ENCODE results near the gene LAGE3.

The LAGE3 gene

GRCh38 chrX:154431341-154431740, 47.7 kb downstream of the LAGE3 start:
- DNase-seq: no peak

- DNase-seq: no peak
Observed at GRCh38 chrX:154430916-154431315, 48.2 kb downstream of the LAGE3 start.

GRCh38 chrX:154430479-154430878, 48.6 kb downstream of the LAGE3 start:
- DNase-seq: no peak

- DNase-seq: no peak
Observed at GRCh38 chrX:154429711-154430110, 49.4 kb downstream of the LAGE3 start.

GRCh38 chrX:154428176-154429171, 50.6 kb downstream of the LAGE3 start, which contains the start of gene ATP6AP1:
ATP6AP1 (plus strand) TSS chrX:154428677; CDS start chrX:154428693, 16 bp downstream.
- DNase-seq: peak; percentile 92

All from stimulated activated CD4-positive, alpha-beta T cell treated with anti-CD3 and anti-CD28 coated beads, Interleukin-15, amount 100 ng/mL, for 24 hours (primary cell).